ENCODE data around the gene PDE4D.

The PDE4D gene

DNA sequence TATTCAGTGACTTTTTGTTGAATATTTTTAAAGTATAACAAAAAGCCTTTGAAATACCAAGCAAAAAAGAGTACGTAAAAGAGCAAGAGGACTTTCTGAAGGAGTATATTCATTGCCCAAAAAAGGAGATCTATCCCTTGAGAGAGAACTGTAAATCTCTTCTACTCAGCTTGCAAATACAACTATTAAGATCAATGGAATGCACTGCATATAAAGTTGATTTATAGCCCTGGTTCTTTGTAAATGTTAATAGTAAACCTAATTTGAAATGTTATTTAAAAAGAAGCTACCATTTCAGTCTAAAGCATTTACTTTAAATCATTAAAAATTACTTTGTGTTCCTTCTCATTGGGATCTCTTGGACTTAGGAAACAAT is 168.1 kb downstream of the PDE4D start:
- TF ChIP-seq PPARA (CRISPR knock-in tag; IDR thresholded peaks at IDR 0.05; ENCODE audit: borderline replicate concordance), result no peak
- TF ChIP-seq ISL1 (CRISPR knock-in tag; IDR thresholded peaks at IDR 0.05), result peak; percentile 42; the same call in 1 of the 2 replicates
- peak; percentile 72 for ATAC-seq

DNA sequence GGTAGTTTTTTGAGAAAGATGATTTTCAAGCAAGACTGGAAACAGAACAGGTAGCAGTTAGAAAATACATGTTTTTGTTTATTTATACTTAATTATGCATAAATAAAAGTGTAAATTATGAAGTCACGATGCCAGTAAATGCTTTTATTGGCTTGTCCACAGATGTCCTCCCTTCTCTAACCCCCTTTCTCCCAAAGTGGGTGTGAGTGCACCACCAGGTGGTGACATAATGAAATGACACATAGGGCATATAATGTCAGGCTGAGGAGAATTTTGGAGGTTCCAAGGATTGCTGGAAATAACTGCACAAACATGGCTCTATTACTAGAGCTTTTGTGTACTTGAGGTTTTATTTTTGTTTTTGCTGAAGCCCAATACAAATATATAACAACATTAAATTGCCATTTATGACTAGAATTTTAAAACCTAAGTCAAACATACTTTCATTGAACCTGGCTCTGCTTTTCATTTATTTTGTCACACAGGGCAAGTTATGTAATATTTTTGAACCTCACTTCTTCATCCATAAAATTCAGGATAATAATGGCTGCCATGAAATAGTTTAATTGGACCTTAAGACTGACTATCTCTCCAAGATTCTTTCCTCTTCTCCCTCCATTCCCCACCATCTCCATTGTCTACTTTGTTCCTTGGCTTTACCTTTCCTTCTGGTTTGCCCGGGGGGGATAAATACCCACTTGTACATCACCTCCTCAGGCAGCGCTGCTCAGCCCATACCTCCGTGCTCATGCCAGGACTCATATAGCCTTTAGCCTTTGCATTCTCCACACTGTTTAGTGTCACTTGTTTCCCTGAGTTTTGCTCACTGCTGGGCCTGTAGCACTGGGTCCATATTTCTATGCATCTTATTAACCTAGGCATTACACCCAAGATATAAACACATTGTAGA is 168.8 kb downstream of the PDE4D start:
- peak; percentile 85 for ATAC-seq
- TF ChIP-seq ISL1 (CRISPR knock-in tag; IDR thresholded peaks at IDR 0.05) (no peak), ZNF70 (CRISPR knock-in tag; IDR thresholded peaks at IDR 0.05) (no peak), ESRRG (CRISPR knock-in tag; IDR thresholded peaks at IDR 0.05) (no peak), GLIS3 (CRISPR knock-in tag; IDR thresholded peaks at IDR 0.05) (no peak)
- TF ChIP-seq, protein P1, sequence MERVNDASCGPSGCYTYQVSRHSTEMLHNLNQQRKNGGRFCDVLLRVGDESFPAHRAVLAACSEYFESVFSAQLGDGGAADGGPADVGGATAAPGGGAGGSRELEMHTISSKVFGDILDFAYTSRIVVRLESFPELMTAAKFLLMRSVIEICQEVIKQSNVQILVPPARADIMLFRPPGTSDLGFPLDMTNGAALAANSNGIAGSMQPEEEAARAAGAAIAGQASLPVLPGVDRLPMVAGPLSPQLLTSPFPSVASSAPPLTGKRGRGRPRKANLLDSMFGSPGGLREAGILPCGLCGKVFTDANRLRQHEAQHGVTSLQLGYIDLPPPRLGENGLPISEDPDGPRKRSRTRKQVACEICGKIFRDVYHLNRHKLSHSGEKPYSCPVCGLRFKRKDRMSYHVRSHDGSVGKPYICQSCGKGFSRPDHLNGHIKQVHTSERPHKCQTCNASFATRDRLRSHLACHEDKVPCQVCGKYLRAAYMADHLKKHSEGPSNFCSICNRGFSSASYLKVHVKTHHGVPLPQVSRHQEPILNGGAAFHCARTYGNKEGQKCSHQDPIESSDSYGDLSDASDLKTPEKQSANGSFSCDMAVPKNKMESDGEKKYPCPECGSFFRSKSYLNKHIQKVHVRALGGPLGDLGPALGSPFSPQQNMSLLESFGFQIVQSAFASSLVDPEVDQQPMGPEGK (CRISPR knock-in tag; IDR thresholded peaks at IDR 0.05; ENCODE audit: borderline replicate concordance), result no peak
- TF ChIP-seq, protein P2, sequence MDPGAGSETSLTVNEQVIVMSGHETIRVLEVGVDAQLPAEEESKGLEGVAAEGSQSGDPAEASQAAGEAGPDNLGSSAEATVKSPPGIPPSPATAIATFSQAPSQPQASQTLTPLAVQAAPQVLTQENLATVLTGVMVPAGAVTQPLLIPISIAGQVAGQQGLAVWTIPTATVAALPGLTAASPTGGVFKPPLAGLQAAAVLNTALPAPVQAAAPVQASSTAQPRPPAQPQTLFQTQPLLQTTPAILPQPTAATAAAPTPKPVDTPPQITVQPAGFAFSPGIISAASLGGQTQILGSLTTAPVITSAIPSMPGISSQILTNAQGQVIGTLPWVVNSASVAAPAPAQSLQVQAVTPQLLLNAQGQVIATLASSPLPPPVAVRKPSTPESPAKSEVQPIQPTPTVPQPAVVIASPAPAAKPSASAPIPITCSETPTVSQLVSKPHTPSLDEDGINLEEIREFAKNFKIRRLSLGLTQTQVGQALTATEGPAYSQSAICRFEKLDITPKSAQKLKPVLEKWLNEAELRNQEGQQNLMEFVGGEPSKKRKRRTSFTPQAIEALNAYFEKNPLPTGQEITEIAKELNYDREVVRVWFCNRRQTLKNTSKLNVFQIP (CRISPR knock-in tag; IDR thresholded peaks at IDR 0.05; ENCODE audit: borderline replicate concordance, low read depth), result no peak

DNA sequence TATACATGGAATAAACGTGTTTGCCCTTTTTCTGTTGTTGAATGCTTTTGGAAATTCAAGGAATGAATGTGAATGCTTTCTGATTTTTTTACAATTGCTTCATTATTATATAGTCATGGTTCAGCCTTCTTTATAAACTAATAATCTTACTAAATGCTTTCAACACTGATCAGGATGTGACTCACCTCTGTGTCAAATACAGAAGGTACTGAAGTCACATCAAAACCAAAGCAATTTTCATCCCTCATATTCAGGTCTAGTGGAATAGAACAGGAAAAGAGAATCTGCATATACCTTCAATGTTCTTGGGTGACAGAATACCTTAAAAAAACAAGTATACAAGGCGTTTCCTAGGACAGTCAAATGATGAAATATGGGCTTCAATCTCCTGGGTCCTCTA is 170.7 kb downstream of the PDE4D start:
- ATAC-seq, result peak; percentile 41; the same call in 1 of the 3 replicates
- TF ChIP-seq TCF4 (CRISPR knock-in tag; IDR thresholded peaks at IDR 0.05; ENCODE audit: borderline replicate concordance) (no peak), ESRRG (CRISPR knock-in tag; IDR thresholded peaks at IDR 0.05) (no peak), GLIS3 (CRISPR knock-in tag; IDR thresholded peaks at IDR 0.05) (no peak), ZFP3 (CRISPR knock-in tag; IDR thresholded peaks at IDR 0.05) (no peak), OSR1 (CRISPR knock-in tag; IDR thresholded peaks at IDR 0.05) (no peak), RARB (CRISPR knock-in tag; IDR thresholded peaks at IDR 0.05) (no peak)
- TF ChIP-seq, protein P1 (CRISPR knock-in tag; IDR thresholded peaks at IDR 0.05; ENCODE audit: borderline replicate concordance), result no peak
- TF ChIP-seq, protein P2 (CRISPR knock-in tag; IDR thresholded peaks at IDR 0.05; ENCODE audit: borderline replicate concordance, low read depth), result no peak
- TF ChIP-seq, protein P3, sequence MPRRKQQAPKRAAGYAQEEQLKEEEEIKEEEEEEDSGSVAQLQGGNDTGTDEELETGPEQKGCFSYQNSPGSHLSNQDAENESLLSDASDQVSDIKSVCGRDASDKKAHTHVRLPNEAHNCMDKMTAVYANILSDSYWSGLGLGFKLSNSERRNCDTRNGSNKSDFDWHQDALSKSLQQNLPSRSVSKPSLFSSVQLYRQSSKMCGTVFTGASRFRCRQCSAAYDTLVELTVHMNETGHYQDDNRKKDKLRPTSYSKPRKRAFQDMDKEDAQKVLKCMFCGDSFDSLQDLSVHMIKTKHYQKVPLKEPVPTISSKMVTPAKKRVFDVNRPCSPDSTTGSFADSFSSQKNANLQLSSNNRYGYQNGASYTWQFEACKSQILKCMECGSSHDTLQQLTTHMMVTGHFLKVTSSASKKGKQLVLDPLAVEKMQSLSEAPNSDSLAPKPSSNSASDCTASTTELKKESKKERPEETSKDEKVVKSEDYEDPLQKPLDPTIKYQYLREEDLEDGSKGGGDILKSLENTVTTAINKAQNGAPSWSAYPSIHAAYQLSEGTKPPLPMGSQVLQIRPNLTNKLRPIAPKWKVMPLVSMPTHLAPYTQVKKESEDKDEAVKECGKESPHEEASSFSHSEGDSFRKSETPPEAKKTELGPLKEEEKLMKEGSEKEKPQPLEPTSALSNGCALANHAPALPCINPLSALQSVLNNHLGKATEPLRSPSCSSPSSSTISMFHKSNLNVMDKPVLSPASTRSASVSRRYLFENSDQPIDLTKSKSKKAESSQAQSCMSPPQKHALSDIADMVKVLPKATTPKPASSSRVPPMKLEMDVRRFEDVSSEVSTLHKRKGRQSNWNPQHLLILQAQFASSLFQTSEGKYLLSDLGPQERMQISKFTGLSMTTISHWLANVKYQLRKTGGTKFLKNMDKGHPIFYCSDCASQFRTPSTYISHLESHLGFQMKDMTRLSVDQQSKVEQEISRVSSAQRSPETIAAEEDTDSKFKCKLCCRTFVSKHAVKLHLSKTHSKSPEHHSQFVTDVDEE (CRISPR knock-in tag; IDR thresholded peaks at IDR 0.05), result no peak

DNA sequence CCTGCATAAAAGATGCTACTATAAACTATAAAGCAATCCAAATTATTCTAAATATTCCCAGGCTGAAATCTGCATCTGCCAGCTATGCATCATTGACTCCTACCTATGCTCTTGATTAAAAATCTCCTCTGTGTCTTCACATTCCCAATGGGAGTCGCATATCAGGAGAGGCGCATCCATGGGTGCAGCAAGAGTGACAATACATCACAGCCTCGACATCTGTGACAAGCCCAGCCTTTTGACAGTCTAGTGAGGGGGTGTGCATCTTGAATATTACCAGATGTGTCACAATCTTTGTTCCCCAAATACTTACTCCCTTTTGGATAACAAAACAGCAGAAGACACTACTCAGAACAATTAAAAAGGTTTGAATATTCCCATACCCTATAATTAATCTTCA is 171.8 kb downstream of the PDE4D start:
- ATAC-seq, result no peak
- TF ChIP-seq SNAI2 (CRISPR knock-in tag; IDR thresholded peaks at IDR 0.05) (no peak), TCF4 (CRISPR knock-in tag; IDR thresholded peaks at IDR 0.05; ENCODE audit: borderline replicate concordance) (no peak), ESRRG (CRISPR knock-in tag; IDR thresholded peaks at IDR 0.05) (no peak), ZNF8 (CRISPR knock-in tag; IDR thresholded peaks at IDR 0.05) (no peak), PPARA (CRISPR knock-in tag; IDR thresholded peaks at IDR 0.05; ENCODE audit: borderline replicate concordance) (no peak)
- TF ChIP-seq, protein P4, sequence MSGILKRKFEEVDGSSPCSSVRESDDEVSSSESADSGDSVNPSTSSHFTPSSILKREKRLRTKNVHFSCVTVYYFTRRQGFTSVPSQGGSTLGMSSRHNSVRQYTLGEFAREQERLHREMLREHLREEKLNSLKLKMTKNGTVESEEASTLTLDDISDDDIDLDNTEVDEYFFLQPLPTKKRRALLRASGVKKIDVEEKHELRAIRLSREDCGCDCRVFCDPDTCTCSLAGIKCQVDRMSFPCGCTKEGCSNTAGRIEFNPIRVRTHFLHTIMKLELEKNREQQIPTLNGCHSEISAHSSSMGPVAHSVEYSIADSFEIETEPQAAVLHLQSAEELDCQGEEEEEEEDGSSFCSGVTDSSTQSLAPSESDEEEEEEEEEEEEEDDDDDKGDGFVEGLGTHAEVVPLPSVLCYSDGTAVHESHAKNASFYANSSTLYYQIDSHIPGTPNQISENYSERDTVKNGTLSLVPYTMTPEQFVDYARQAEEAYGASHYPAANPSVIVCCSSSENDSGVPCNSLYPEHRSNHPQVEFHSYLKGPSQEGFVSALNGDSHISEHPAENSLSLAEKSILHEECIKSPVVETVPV (CRISPR knock-in tag; IDR thresholded peaks at IDR 0.05), result no peak
- TF ChIP-seq, protein P3 (CRISPR knock-in tag; IDR thresholded peaks at IDR 0.05), result no peak
- TF ChIP-seq, protein P1 (CRISPR knock-in tag; IDR thresholded peaks at IDR 0.05; ENCODE audit: borderline replicate concordance), result no peak

All from SK-N-SH treated with all-trans-retinoic acid at 6 μM for 48 hours (cell line).